ENCODE data around the gene ANKDD1A. TPM values are rescaled to one million over a fixed set of nuclear protein-coding genes. Genes with fewer than 3 reads are reported as not detected.

ANKDD1A gene
- total and polyA plus RNA-seq, 8 donors: 1.5 to 43.8 (median 5.2) TPM

DNA sequence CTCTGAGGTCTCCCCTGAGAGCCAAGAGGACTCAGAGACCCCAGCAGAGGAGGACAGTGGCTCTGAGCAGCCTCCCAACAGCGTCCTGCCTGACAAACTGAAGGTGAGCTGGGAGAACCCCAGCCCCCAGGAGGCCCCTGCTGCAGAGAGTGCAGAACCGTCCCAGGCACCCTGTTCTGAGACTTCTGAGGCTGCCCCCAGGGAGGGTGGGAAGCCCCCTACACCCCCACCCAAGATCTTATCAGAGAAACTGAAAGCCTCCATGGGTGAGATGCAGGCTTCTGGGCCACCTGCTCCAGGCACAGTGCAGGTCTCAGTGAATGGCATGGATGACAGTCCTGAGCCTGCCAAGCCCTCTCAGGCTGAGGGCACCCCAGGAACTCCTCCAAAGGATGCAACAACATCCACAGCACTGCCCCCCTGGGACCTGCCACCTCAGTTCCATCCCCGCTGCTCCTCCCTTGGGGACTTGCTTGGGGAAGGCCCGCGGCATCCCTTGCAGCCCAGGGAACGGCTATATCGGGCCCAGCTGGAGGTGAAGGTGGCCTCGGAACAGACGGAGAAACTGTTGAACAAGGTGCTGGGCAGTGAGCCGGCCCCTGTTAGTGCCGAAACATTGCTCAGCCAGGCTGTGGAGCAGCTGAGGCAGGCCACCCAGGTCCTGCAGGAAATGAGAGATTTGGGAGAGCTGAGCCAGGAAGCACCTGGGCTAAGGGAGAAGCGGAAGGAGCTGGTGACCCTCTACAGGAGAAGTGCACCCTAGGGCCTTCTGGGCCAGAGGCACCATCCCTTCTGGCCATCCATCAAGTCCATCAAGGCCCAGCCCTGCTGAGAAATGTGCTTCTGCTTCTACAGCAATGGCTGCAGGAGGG is 46.3 kb upstream of the ANKDD1A start:
- DNase-seq: no peak
- TF ChIP-seq POLR2A (IDR thresholded peaks at IDR 0.05) (no peak), POLR2AphosphoS5 (IDR thresholded peaks at IDR 0.05) (no peak), EP300 (IDR thresholded peaks at IDR 0.05) (no peak)
- TF ChIP-seq, protein P1, sequence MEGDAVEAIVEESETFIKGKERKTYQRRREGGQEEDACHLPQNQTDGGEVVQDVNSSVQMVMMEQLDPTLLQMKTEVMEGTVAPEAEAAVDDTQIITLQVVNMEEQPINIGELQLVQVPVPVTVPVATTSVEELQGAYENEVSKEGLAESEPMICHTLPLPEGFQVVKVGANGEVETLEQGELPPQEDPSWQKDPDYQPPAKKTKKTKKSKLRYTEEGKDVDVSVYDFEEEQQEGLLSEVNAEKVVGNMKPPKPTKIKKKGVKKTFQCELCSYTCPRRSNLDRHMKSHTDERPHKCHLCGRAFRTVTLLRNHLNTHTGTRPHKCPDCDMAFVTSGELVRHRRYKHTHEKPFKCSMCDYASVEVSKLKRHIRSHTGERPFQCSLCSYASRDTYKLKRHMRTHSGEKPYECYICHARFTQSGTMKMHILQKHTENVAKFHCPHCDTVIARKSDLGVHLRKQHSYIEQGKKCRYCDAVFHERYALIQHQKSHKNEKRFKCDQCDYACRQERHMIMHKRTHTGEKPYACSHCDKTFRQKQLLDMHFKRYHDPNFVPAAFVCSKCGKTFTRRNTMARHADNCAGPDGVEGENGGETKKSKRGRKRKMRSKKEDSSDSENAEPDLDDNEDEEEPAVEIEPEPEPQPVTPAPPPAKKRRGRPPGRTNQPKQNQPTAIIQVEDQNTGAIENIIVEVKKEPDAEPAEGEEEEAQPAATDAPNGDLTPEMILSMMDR (IDR thresholded peaks at IDR 0.05): no peak
- H3K4me3 ChIP-seq: no peak overlapping the region
- H3K9me3 ChIP-seq: no peaks in the 10 kb centered on the region
- peaks cover 26 to 78% (median 58%) of the 10 kb centered on the region in 4 donors for H3K36me3 ChIP-seq
- no peaks in the 10 kb centered on the region for H3K27me3 ChIP-seq
- WGBS, 5 donors: 80 to 92% (median 86%) methylated on average over 9 to 12 of the region's 12 CpGs
- H3K27ac ChIP-seq: peak overlapping the region in 4 of 5 donors; percentile 63 to 73 (median 72)
- peaks cover 0 to 60% (median 13%) of the 10 kb centered on the region in 4 donors for H3K4me1 ChIP-seq
- intact Hi-C loops (cut with DNase I; ENCODE audit: low total_unique reads): no loop called here

DNA sequence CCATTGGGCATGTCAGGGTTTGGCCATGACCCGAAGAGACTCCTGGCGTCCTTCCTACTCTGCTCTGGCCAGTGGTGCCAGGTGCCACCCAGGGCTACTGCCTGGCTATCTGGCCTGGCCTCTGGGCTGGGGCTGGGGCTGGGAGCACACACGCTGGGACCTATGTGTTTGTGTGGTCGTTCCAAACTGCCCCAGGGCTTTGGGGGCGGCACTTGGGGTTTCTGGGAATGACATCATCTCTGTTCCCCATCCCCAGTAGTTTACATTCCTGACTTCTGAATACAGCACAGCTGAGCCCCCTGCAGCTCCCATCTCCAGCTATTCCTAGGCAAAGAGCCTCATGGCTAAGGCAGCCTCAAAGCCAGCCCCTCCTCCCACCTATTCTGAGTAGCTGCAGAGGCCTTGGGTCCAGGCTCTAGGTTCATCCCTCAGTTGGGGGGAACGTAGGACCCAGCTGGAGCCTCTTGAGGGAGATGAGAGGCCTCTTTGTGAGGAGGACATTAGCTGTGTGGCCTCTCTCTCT is 45.6 kb upstream of the ANKDD1A start:
- peaks cover 0 to 59% (median 13%) of the 10 kb centered on the region in 4 donors for H3K4me1 ChIP-seq
- TF ChIP-seq EP300 (IDR thresholded peaks at IDR 0.05) (no peak), POLR2A (IDR thresholded peaks at IDR 0.05) (no peak), POLR2AphosphoS5 (IDR thresholded peaks at IDR 0.05) (peak in 2 of 3 donors; percentile 2 to 11)
- TF ChIP-seq, protein P1 (IDR thresholded peaks at IDR 0.05): no peak
- H3K36me3 ChIP-seq: peaks cover 19 to 71% (median 51%) of the 10 kb centered on the region in 4 donors
- 56 to 66% (median 59%) methylated on average over 6 of the region's 6 CpGs for WGBS, 5 donors
- intact Hi-C loops (cut with DNase I; ENCODE audit: low total_unique reads): no loop called here
- no peaks in the 10 kb centered on the region for H3K9me3 ChIP-seq
- H3K27ac ChIP-seq: peak overlapping the region in 4 of 5 donors; percentile 63 to 73 (median 72)
- no peak overlapping the region for H3K4me3 ChIP-seq
- peak in 1 of 2 donors; percentile 58 for DNase-seq
- no peaks in the 10 kb centered on the region for H3K27me3 ChIP-seq

DNA sequence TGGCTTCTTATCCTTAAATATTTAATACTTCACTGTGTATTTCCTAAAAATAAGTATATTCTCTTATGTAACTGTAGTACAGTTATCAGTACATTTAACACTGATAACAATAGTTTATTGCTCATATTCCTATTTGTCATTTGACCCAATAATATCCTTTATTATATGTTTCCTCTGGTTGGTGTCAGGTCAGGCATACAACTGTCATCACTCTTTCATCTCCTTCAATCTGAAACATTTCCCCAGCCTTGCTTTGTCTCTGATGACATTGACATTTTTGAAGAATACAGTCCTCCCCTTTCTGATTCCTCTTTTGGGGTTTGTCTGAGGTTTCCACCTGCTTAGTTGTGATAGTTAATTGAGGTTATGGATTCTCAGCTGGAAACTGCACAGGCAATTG is 42.2 kb upstream of the ANKDD1A start:
- H3K4me1 ChIP-seq: peaks cover 0 to 74% (median 15%) of the 10 kb centered on the region in 4 donors
- peaks cover 9 to 44% (median 29%) of the 10 kb centered on the region in 4 donors for H3K36me3 ChIP-seq
- H3K9me3 ChIP-seq: no peaks in the 10 kb centered on the region
- H3K27me3 ChIP-seq: no peaks in the 10 kb centered on the region
- TF ChIP-seq POLR2A (IDR thresholded peaks at IDR 0.05) (no peak), POLR2AphosphoS5 (IDR thresholded peaks at IDR 0.05) (no peak), EP300 (IDR thresholded peaks at IDR 0.05) (no peak)
- TF ChIP-seq, protein P1 (IDR thresholded peaks at IDR 0.05): no peak
- no peak for DNase-seq
- intact Hi-C loops (cut with DNase I; ENCODE audit: low total_unique reads): no loop called here
- H3K27ac ChIP-seq: peak overlapping the region in 1 of 5 donors; percentile 38
- H3K4me3 ChIP-seq: no peak overlapping the region

DNA sequence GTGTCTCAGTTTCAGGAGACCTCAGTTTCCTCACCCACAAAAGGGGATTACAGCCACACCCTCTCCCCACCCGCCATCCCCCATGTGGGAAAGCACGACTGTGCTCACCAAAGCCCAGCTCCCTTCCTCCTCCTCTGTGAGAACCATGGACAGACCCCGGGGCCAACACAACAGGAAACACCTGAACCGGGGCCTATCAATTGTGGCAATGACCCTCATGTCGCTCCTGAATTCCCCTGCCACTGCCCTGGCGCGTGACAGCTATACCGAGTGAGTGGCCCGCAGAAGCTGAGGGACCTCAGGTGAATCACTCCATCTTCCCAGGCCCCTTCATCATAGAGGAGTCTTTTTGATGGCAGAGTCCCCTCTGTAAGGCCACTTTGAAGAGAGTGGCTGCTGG is 41.3 kb upstream of the ANKDD1A start:
- WGBS, 5 donors: 62 to 86% (median 76%) methylated on average over 6 to 9 of the region's 9 CpGs
- intact Hi-C loops (cut with DNase I; ENCODE audit: low total_unique reads): no loop called here
- TF ChIP-seq POLR2AphosphoS5 (IDR thresholded peaks at IDR 0.05) (no peak), EP300 (IDR thresholded peaks at IDR 0.05) (no peak), POLR2A (IDR thresholded peaks at IDR 0.05) (no peak)
- TF ChIP-seq, protein P1 (IDR thresholded peaks at IDR 0.05): no peak
- Histone ChIP-seq H3K27ac (peak overlapping the region in 3 of 5 donors; percentile 31 to 63 (median 38)), H3K4me3 (no peak overlapping the region), H3K4me1 (peaks cover 0 to 67% (median 15%) of the 10 kb centered on the region in 4 donors), H3K9me3 (no peaks in the 10 kb centered on the region), H3K36me3 (peaks cover under 1 to 36% (median 21%) of the 10 kb centered on the region in 4 donors), H3K27me3 (no peaks in the 10 kb centered on the region)
- peak in 1 of 2 donors; percentile 33 for DNase-seq

All from stomach (tissue), 9 donors.